K562 (cell line): ENCODE measurements around the gene TFRC. TPM values are rescaled to one million over a fixed set of nuclear protein-coding genes. Genes with fewer than 3 reads are reported as not detected.
"Not testable (repeated sequence)": the region's sequence is repeated elsewhere in the genome, so short reads cannot be mapped to it uniquely, and the experiment has no call there.

Experiments
- ATAC-seq: fragments of 200-7000 bp; cut with Tn5 transposase; 3 replicates; pipeline ENCODE4 v1.9.1; 2020; ENCODE audit warnings: moderate library complexity
- BruUV-seq: library from RNA; stranded (reverse); fragments of 400-500 nt; replicated peaks from 2 replicates; lab custom pipeline; 2021; lab: Mats Ljungman, UMichigan
- CTCF ChIA-PET: fragments of 300-600 bp; formaldehyde crosslinking; extraction: SDS; loops from one replicate; lab custom pipeline; 2021; ENCODE audit warnings: low intra/inter-chr PET ratio; lab: Yijun Ruan, JAX
- POLR2A ChIA-PET: fragments of 300-600, 350-650 bp; sonication (Branson Sonifier 250); formaldehyde crosslinking; extraction: SDS; loops from one replicate; lab custom pipeline; 2021; ENCODE audit warnings: antibody characterized with exemption, inconsistent platforms; lab: Yijun Ruan, JAX
- DNase-seq, 4 experiments: peaks; one replicate each; pipeline versions ENCODE4 v3.0.0 to v3.0.0-alpha.2; 2011 to 2018; ENCODE audit warnings: low spot score in 3 of 4, mixed read lengths in 3 of 4; ENCODE audit errors: extremely low read depth in 1 of 4
- FAIRE-seq: peaks from 2 replicates; lab custom pipeline; 2011; peaks lifted over from hg19 to GRCh38; lab: Jason Lieb, UNC
- H2AFZ ChIP-seq: 2 replicates; pipeline ENCODE4 v1.6.0; 2011; ENCODE audit warnings: low read depth, low read length, control low read depth, inconsistent platforms
- H3K27ac ChIP-seq: fragments of 200-600 bp; 3 replicates; pipeline ENCODE4 v1.8.0; 2011; ENCODE audit warnings: low read depth, mild to moderate bottlenecking, control low read depth, inconsistent platforms, low read length, moderate library complexity, mixed read lengths; ENCODE audit errors: extremely low read depth
- H3K27me3 ChIP-seq, 2 experiments: fragments of 300-600 bp in 1 of 2; 2 replicates in 1 of 2; 3 replicates in 1 of 2; pipeline versions ENCODE4 v1.6.0 to v1.8.0; 2011; ENCODE audit warnings: inconsistent platforms in 2 of 2, low read length in 2 of 2, mild to moderate bottlenecking in 1 of 2, mixed read lengths in 1 of 2, moderate library complexity in 1 of 2; ENCODE audit not compliant: control insufficient read depth in 2 of 2, insufficient read depth in 2 of 2
- H3K36me3 ChIP-seq: fragments of 300-600 bp; 3 replicates; pipeline ENCODE4 v1.8.0; 2011; ENCODE audit warnings: mild to moderate bottlenecking, low read length, inconsistent platforms; ENCODE audit not compliant: control insufficient read depth, insufficient read depth
- H3K4me1 ChIP-seq, 2 experiments: fragments of 200-600 bp in 1 of 2; replicated peaks in 1 of 2; 2 replicates in 1 of 2; 3 replicates in 1 of 2; pipeline versions ENCODE4 v1.5.1 to v1.8.0; 2011; ENCODE audit warnings: inconsistent platforms in 2 of 2, low read length in 2 of 2, mild to moderate bottlenecking in 1 of 2, mixed read lengths in 1 of 2, moderate library complexity in 1 of 2; ENCODE audit not compliant: control insufficient read depth in 2 of 2, insufficient read depth in 2 of 2
- H3K4me2 ChIP-seq: 2 replicates; pipeline ENCODE4 v1.6.1; 2011; ENCODE audit warnings: low read length, control low read depth, inconsistent platforms, mixed read lengths; ENCODE audit not compliant: insufficient read depth
- H3K4me3 ChIP-seq: fragments of 200-600 bp; sonication (generic), shearing (Covaris generic); 2 replicates; pipeline ENCODE4 v1.5.1; 2016; ENCODE audit warnings: control low read depth, inconsistent platforms
- H3K79me2 ChIP-seq: fragments of 200-600 bp; 3 replicates; pipeline ENCODE4 v1.8.0; 2011; ENCODE audit warnings: low read length, inconsistent platforms; ENCODE audit not compliant: control insufficient read depth, insufficient read depth
- H3K9ac ChIP-seq, 2 experiments: 2 replicates each; pipeline versions ENCODE4 v1.6.0 to v1.6.1; 2011; ENCODE audit warnings: low read depth in 2 of 2, low read length in 2 of 2, control low read depth in 1 of 2, inconsistent platforms in 1 of 2, mild to moderate bottlenecking in 1 of 2, mixed read lengths in 1 of 2; ENCODE audit not compliant: insufficient read depth in 1 of 2
- H3K9me1 ChIP-seq: one replicate; pipeline ENCODE4 v1.6.0; 2011; ENCODE audit warnings: inconsistent platforms, mild to moderate bottlenecking, low read length, moderate library complexity; ENCODE audit not compliant: control insufficient read depth, insufficient read depth
- H3K9me3 ChIP-seq: replicated peaks from 2 replicates; pipeline ENCODE4 v1.5.1; 2011; ENCODE audit warnings: low read depth, low read length, inconsistent platforms; ENCODE audit not compliant: control insufficient read depth, insufficient read depth
- H4K20me1 ChIP-seq: replicated peaks from 2 replicates; pipeline ENCODE4 v1.6.1; 2011; ENCODE audit warnings: low read length, inconsistent platforms, mixed read lengths; ENCODE audit not compliant: control insufficient read depth, insufficient read depth
- L3MBTL2 ChIP-seq: fragments of 450-650 bp; IDR thresholded peaks from 2 replicates; pipeline ENCODE4 v1.6.1; 2016; ENCODE audit warnings: mild to moderate bottlenecking, moderate library complexity
- MAX ChIP-seq: sonication (generic); formaldehyde crosslinking; IDR thresholded peaks from 2 replicates; pipeline ENCODE4 v1.9.0; 2022; ENCODE audit warnings: mild to moderate bottlenecking, missing genetic modification reagents
- MGA ChIP-seq: fragments of 450-650 bp; IDR thresholded peaks from 2 replicates; pipeline ENCODE4 v1.6.1; 2016; ENCODE audit warnings: mild to moderate bottlenecking, moderate library complexity
- WGBS: fragments of 100-300 bp; shearing (Covaris generic); methylation state at CpG from one replicate; pipeline ENCODE4 v1.1.6; 2016; ENCODE audit warnings: low coverage, mixed read lengths; ENCODE audit not compliant: insufficient coverage; ENCODE audit errors: missing lambda C conversion rate; 5-methylcytosine and 5-hydroxymethylcytosine counted together
- in situ Hi-C: fragments of 300-500 bp; cut with MboI; formaldehyde crosslinking; loops from 4 replicates; pipeline ENCODE4 v1.15.0; 2018; ENCODE audit warnings: inconsistent platforms, mixed read lengths
- intact Hi-C: fragments of 100-400 bp; cut with micrococcal nuclease; formaldehyde crosslinking; loops from 2 replicates; pipeline ENCODE4 v1.14.2; 2022
- polyA plus RNA-seq, 8 experiments: library from polyadenylated mRNA; depleted of rRNA in 4 of 8; stranded (reverse) in 5 of 8; unstranded in 3 of 8; fragments of >200 nt; fragmentation: Nextera tagmentation in 2 of 8; fragmentation: Illumina TruSeq in 1 of 8; extraction: Ambion mirVana in 2 of 8; extraction: Trizol in 1 of 8; gene quantifications; 2 replicates each; pipeline versions ENCODE4 v1.2.1 to v1.2.3, GENCODE V29; 2011 to 2014; ENCODE audit warnings: inconsistent platforms in 1 of 8, missing spikeins in 1 of 8
- total RNA-seq, 7 experiments: library from RNA; depleted of rRNA in 6 of 7; stranded (reverse); fragments of >200 nt in 6 of 7; fragmentation: Illumina TruSeq in 2 of 7; extraction: Trizol in 2 of 7; gene quantifications; 2 replicates each; pipeline versions ENCODE4 v1.2.1 to v1.2.3, GENCODE V29; 2011 to 2021; ENCODE audit warnings: low replicate concordance in 1 of 7

The TFRC gene
- total and polyA plus RNA-seq, 9 of the 15 experiments (the other 6 are each of a cell fraction or from before 2014, with no cell fraction given): 149 to 679 (median 332) TPM

- BruUV-seq, H3K36me3 ChIP-seq, DNase-seq: not testable (repeated sequence)
- 0 out of 2 replicates have a peak, but pooled peaks have one; percentile 14 for TF ChIP-seq MAX
- peak; percentile 51 for TF ChIP-seq MGA
- 0 out of 2 replicates have a peak, but pooled peaks have one; percentile 44 for TF ChIP-seq L3MBTL2
- TF ChIP-seq, all 486 proteins: peak for 3; not testable (repeated sequence) for 483
- H3K27me3 ChIP-seq, H3K4me1 ChIP-seq, H3K79me2 ChIP-seq, H3K4me2 ChIP-seq, H3K9me1 ChIP-seq, intact Hi-C loops, H2AFZ ChIP-seq, H3K9ac ChIP-seq, H4K20me1 ChIP-seq, CTCF ChIA-PET, H3K9me3 ChIP-seq, H3K27ac ChIP-seq, in situ Hi-C loops, H3K4me3 ChIP-seq, POLR2A ChIA-PET: not testable (repeated sequence)
- 36% methylated on average over 12 of the region's 12 CpGs for WGBS
- peak; percentile 25; the same call in 1 of the 3 replicates for ATAC-seq
- FAIRE-seq: peak; percentile 44
Observed at GRCh38 chr3:196019576-196019975, 62.3 kb downstream of the TFRC start.
